HCT116 (cell line): Measurements from ENCODE around the gene STAG3. TPM values are rescaled to one million over a fixed set of nuclear protein-coding genes. Genes with fewer than 3 reads are reported as not detected.

ENCODE experiments used
- ATAC-seq: fragments of 200-7000 bp; cut with Tn5 transposase; 2 replicates; pipeline ENCODE4 v1.9.1; 2020; ENCODE audit warnings: mild to moderate bottlenecking, moderate library complexity
- BruUV-seq: library from RNA; stranded (reverse); fragments of 400-500 nt; replicated peaks from 2 replicates; lab custom pipeline; 2021; lab: Mats Ljungman, UMichigan
- CTCF ChIA-PET: fragments of 300-600 bp; sonication (Branson Sonifier 250); formaldehyde crosslinking; loops from one replicate; lab custom pipeline; 2021; ENCODE audit warnings: antibody characterized with exemption; lab: Charles Lee
- POLR2A ChIA-PET: fragments of 300-600, 350-600 bp; sonication (Branson Sonifier 250); formaldehyde crosslinking; loops from one replicate; lab custom pipeline; 2021; ENCODE audit warnings: antibody characterized with exemption; lab: Charles Lee
- RAD21 ChIA-PET, 2 experiments: fragments of 300-600 bp; sonication (Branson Sonifier 250); formaldehyde crosslinking; loops; one replicate each; lab custom pipeline; 2023; ENCODE audit warnings: low total read pairs in 2 of 2; ENCODE audit not compliant: uncharacterized antibody in 2 of 2, unreplicated experiment in 2 of 2, low non-redundant PET in 1 of 2; lab: Charles Lee
- DNase-seq: peaks from one replicate; pipeline ENCODE4 v3.0.0-alpha.2; 2010; ENCODE audit warnings: low read depth, low spot score
- H2AFZ ChIP-seq: fragments of 200-600 bp; shearing (Covaris generic), sonication (generic); 2 replicates; pipeline ENCODE4 v1.6.1; 2017; ENCODE audit warnings: low read depth, mixed run types, mixed read lengths, antibody characterized with exemption, low read length; ENCODE audit not compliant: poor library complexity, severe bottlenecking
- H3K27ac ChIP-seq: 2 replicates; pipeline ENCODE4 v1.5.1; 2012; ENCODE audit warnings: low read depth, low read length
- H3K27me3 ChIP-seq: fragments of 200-600 bp; sonication (generic); 2 replicates; pipeline ENCODE4 v1.6.1; 2016; ENCODE audit warnings: mixed run types, low read length, mixed read lengths; ENCODE audit not compliant: insufficient read depth
- H3K36me3 ChIP-seq, 2 experiments: fragments of 200-500 bp in 1 of 2; fragments of 200-600 bp in 1 of 2; sonication (Bioruptor generic) in 1 of 2; sonication (generic) in 1 of 2; 2 replicates each; pipeline versions ENCODE4 v1.5.1 to v1.6.1; 2014 to 2016; ENCODE audit warnings: low read length in 2 of 2, inconsistent platforms in 1 of 2, mixed read lengths in 1 of 2, mixed run types in 1 of 2; ENCODE audit not compliant: insufficient read depth in 2 of 2, control insufficient read depth in 1 of 2
- H3K4me1 ChIP-seq, 2 experiments: fragments of 200-600 bp in 1 of 2; sonication (generic) in 1 of 2; 2 replicates each; pipeline versions ENCODE4 v1.5.1 to v1.6.1; 2012 to 2017; ENCODE audit warnings: low read length in 2 of 2, inconsistent platforms in 1 of 2, mild to moderate bottlenecking in 1 of 2, mixed read lengths in 1 of 2, mixed run types in 1 of 2, moderate library complexity in 1 of 2; ENCODE audit not compliant: insufficient read depth in 2 of 2, control insufficient read depth in 1 of 2
- H3K4me2 ChIP-seq: fragments of 200-600 bp; sonication (generic); 2 replicates; pipeline ENCODE4 v1.6.1; 2017; ENCODE audit warnings: mixed run types, low read length, mixed read lengths
- H3K4me3 ChIP-seq, 2 experiments: fragments of 200-600 bp in 1 of 2; sonication (generic) in 1 of 2; replicated peaks in 1 of 2; 2 replicates each; pipeline ENCODE4 v1.5.1; 2011 to 2016; ENCODE audit warnings: low read length in 2 of 2, control low read depth in 1 of 2, low read depth in 1 of 2, mild to moderate bottlenecking in 1 of 2, mixed read lengths in 1 of 2, mixed run types in 1 of 2
- H3K79me2 ChIP-seq: fragments of 200-600 bp; sonication (generic); 2 replicates; pipeline ENCODE4 v1.6.1; 2017; ENCODE audit warnings: mild to moderate bottlenecking, mixed run types, low read length, moderate library complexity, mixed read lengths; ENCODE audit not compliant: insufficient read depth
- H3K9ac ChIP-seq: fragments of 200-600 bp; sonication (generic); 2 replicates; pipeline ENCODE4 v1.6.1; 2016; ENCODE audit warnings: low read length, mixed read lengths
- H3K9me2 ChIP-seq: fragments of 200-600 bp; sonication (generic), shearing (Covaris generic); 2 replicates; pipeline ENCODE4 v1.6.1; 2017; ENCODE audit warnings: mixed run types, mild to moderate bottlenecking, moderate library complexity; ENCODE audit not compliant: insufficient read depth
- H3K9me3 ChIP-seq, 2 experiments: fragments of 200-500 bp in 1 of 2; fragments of 200-600 bp in 1 of 2; sonication (Bioruptor generic) in 1 of 2; sonication (generic) in 1 of 2; 2 replicates each; pipeline ENCODE4 v1.6.1; 2014 to 2017; ENCODE audit warnings: low read length in 2 of 2, mixed read lengths in 2 of 2, inconsistent platforms in 1 of 2, low read depth in 1 of 2, mild to moderate bottlenecking in 1 of 2, mixed run types in 1 of 2, moderate library complexity in 1 of 2; ENCODE audit not compliant: control insufficient read depth in 1 of 2, insufficient read depth in 1 of 2
- H4K20me1 ChIP-seq: fragments of 200-600 bp; sonication (generic), shearing (Covaris generic); 2 replicates; pipeline ENCODE4 v1.6.1; 2017; ENCODE audit warnings: mixed run types, mild to moderate bottlenecking, moderate library complexity; ENCODE audit not compliant: insufficient read depth
- CBX3 ChIP-seq: IDR thresholded peaks from 2 replicates; pipeline ENCODE4 v1.6.1; 2012; ENCODE audit warnings: low read depth
- EGR1 ChIP-seq: IDR thresholded peaks from 2 replicates; pipeline ENCODE4 v1.6.1; 2012; ENCODE audit warnings: low read depth
- ELF1 ChIP-seq: IDR thresholded peaks from 2 replicates; pipeline ENCODE4 v1.6.1; 2012; ENCODE audit warnings: low read depth, borderline replicate concordance
- EZH2 ChIP-seq: fragments of 200-600 bp; sonication (generic); IDR thresholded peaks from 2 replicates; pipeline ENCODE4 v1.6.1; 2017; ENCODE audit warnings: antibody characterized with exemption, mixed run types
- POLR2A ChIP-seq: IDR thresholded peaks from 2 replicates; pipeline ENCODE4 v1.7.0; 2011; ENCODE audit warnings: borderline replicate concordance; ENCODE audit not compliant: insufficient read depth, insufficient read length; ENCODE audit errors: extremely low read depth
- POLR2AphosphoS5 ChIP-seq: IDR thresholded peaks from 2 replicates; pipeline ENCODE4 v1.6.1; 2011; ENCODE audit warnings: mild to moderate bottlenecking, low read depth, low read length, moderate library complexity
- RAD21 ChIP-seq: IDR thresholded peaks from 2 replicates; pipeline ENCODE4 v1.6.1; 2012; ENCODE audit warnings: low read depth, mild to moderate bottlenecking
- SIN3A ChIP-seq: IDR thresholded peaks from 2 replicates; pipeline ENCODE4 v1.6.1; 2012; ENCODE audit warnings: low read depth
- SP1 ChIP-seq: IDR thresholded peaks from 2 replicates; pipeline ENCODE4 v1.6.1; 2012; ENCODE audit warnings: low read depth
- SRF ChIP-seq: IDR thresholded peaks from 2 replicates; pipeline ENCODE4 v1.6.1; 2012; ENCODE audit warnings: low read depth
- TCF7L2 ChIP-seq: IDR thresholded peaks from 2 replicates; pipeline ENCODE4 v1.7.0; 2011; ENCODE audit warnings: borderline replicate concordance, inconsistent platforms; ENCODE audit not compliant: insufficient read depth, insufficient read length; ENCODE audit errors: extremely low read depth
- ZFX ChIP-seq: fragments of 450-650 bp; IDR thresholded peaks from 2 replicates; pipeline ENCODE4 v1.6.1; 2017
- intact Hi-C: fragments of 100-400 bp; cut with micrococcal nuclease; formaldehyde crosslinking; loops from 2 replicates; pipeline ENCODE4 v1.10.0; 2022
- total RNA-seq: library from RNA; stranded (reverse); gene quantifications from one replicate; pipeline ENCODE4 v1.2.1, GENCODE V29; 2021; ENCODE audit not compliant: unreplicated experiment
- TF ChIP-seq, protein P1 (sequence below): IDR thresholded peaks from 2 replicates; pipeline ENCODE4 v1.6.1; 2012
- TF ChIP-seq, protein P2 (sequence below), 3 experiments: fragments of 200-600 bp in 1 of 3; sonication (generic) in 1 of 3; IDR thresholded peaks in 2 of 3; conservative IDR thresholded peaks in 1 of 3; 2 replicates each; pipeline ENCODE4 v1.5.1; 2012 to 2017; ENCODE audit warnings: low read depth in 2 of 3, low read length in 2 of 3, antibody characterized with exemption in 1 of 3, borderline replicate concordance in 1 of 3, control low read depth in 1 of 3, mild to moderate bottlenecking in 1 of 3, mixed read lengths in 1 of 3, mixed run types in 1 of 3, moderate library complexity in 1 of 3; ENCODE audit not compliant: insufficient read depth in 1 of 3
- TF ChIP-seq, protein P3 (sequence below): IDR thresholded peaks from 2 replicates; pipeline ENCODE4 v1.6.1; 2011; ENCODE audit warnings: mild to moderate bottlenecking, low read length, moderate library complexity; ENCODE audit not compliant: insufficient replicate concordance; ENCODE audit errors: extremely low read depth
- TF ChIP-seq, protein P4 (sequence below): IDR thresholded peaks from 2 replicates; pipeline ENCODE4 v1.6.1; 2012; ENCODE audit warnings: low read depth
- TF ChIP-seq, protein P5 (sequence below): IDR thresholded peaks from 2 replicates; pipeline ENCODE4 v1.6.1; 2012

Gene STAG3
- total RNA-seq, 1 experiment from 2014 or later, result 1.2 TPM

DNA sequence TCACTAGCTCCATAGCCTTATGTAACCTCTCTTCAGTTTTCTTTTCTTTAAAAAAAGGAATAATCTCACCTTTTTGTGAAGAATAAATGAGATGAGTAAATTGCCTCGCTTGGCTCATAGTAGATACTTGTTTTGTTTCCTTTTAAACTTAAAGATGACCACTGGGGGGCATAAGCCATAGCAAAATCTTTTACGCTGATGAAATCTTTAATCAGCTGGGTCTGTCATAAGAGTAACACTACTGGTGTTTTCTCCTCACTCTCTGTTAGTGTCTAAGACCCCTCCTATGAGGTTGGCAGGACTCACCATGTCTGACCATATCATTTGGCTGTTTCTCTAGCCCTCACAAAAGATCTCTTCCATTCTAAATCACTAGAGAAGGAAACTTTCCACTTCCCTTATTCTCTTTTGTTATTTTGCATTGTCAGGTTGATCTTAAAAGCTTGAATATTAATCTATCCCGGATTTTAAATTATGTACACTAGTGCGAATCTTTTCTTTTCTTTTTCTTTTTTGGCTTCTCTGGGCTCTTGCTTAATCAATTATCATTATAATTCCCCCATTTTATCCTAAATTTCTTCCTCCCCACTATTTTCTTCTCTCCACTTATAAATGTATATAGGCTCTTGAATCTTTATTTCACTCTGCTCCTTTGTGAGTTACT lies 12.5 kb downstream of the STAG3 start (continued):
- TF ChIP-seq ELF1, result no peak
- TF ChIP-seq, protein P1, sequence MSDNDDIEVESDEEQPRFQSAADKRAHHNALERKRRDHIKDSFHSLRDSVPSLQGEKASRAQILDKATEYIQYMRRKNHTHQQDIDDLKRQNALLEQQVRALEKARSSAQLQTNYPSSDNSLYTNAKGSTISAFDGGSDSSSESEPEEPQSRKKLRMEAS, result no peak
- TF ChIP-seq ZFX, result no peak
- no peak for TF ChIP-seq EGR1

DNA sequence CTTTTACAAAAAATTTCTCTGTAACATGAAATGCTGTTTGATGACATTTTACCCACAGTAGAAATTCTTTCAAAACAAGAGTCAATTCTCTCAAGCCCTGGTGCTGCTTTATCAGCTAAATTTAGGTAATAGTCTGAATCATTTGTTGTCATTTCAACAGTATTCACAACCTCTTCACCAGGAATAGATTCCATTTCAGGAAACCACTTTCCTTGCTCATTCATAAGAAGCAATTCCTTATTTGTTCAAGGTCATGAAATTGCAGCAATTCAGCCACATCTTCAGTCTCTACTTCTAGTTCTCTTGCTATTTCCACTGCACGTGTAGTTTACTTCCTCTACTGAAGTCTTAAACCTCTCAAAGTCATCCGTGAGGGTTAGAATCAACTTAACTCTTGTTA lies 14.1 kb downstream of the STAG3 start:
- DNase-seq, result no peak
- Histone ChIP-seq H3K9ac (no peak overlapping the region), H3K27me3 (no peaks in the 10 kb centered on the region), H3K36me3 (no peaks in the 10 kb centered on the region), H3K79me2 (no peaks in the 10 kb centered on the region), H3K27ac (no peak overlapping the region), H3K9me3 (no peaks in the 10 kb centered on the region), H3K4me1 (peaks cover 0 to 4% of the 10 kb centered on the region in 2 experiments; a peak in 2 of 4 replicates), H2AFZ (no peak overlapping the region), H3K4me2 (no peak overlapping the region), H4K20me1 (no peaks in the 10 kb centered on the region), H3K9me2 (no peaks in the 10 kb centered on the region), H3K4me3 (no peak overlapping the region)
- RAD21 ChIA-PET, result no interaction called here
- CTCF ChIA-PET, result no interaction called here
- intact Hi-C loops, result loop anchor here (10.0 kb wide), 1 partner anchor 213 kb away; no protein-coding TSS in a partner anchor
- no peak for ATAC-seq
- no TSS peak for BruUV-seq
- POLR2A ChIA-PET, result no interaction called here
- TF ChIP-seq, protein P2, sequence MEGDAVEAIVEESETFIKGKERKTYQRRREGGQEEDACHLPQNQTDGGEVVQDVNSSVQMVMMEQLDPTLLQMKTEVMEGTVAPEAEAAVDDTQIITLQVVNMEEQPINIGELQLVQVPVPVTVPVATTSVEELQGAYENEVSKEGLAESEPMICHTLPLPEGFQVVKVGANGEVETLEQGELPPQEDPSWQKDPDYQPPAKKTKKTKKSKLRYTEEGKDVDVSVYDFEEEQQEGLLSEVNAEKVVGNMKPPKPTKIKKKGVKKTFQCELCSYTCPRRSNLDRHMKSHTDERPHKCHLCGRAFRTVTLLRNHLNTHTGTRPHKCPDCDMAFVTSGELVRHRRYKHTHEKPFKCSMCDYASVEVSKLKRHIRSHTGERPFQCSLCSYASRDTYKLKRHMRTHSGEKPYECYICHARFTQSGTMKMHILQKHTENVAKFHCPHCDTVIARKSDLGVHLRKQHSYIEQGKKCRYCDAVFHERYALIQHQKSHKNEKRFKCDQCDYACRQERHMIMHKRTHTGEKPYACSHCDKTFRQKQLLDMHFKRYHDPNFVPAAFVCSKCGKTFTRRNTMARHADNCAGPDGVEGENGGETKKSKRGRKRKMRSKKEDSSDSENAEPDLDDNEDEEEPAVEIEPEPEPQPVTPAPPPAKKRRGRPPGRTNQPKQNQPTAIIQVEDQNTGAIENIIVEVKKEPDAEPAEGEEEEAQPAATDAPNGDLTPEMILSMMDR (IDR thresholded peaks at IDR 0.05 in 2 of 3, conservative IDR thresholded peaks at IDR 0.05 in 1 of 3; ENCODE audit: borderline replicate concordance in 1 of 3, insufficient read depth in 1 of 3, low read depth in 2 of 3, low read length in 2 of 3), result no peak
- TF ChIP-seq EZH2 (no peak), EGR1 (no peak), POLR2A (no peak), POLR2AphosphoS5 (no peak), SIN3A (no peak), SP1 (no peak), SRF (no peak), CBX3 (no peak), TCF7L2 (no peak), RAD21 (no peak)
- TF ChIP-seq, protein P3, sequence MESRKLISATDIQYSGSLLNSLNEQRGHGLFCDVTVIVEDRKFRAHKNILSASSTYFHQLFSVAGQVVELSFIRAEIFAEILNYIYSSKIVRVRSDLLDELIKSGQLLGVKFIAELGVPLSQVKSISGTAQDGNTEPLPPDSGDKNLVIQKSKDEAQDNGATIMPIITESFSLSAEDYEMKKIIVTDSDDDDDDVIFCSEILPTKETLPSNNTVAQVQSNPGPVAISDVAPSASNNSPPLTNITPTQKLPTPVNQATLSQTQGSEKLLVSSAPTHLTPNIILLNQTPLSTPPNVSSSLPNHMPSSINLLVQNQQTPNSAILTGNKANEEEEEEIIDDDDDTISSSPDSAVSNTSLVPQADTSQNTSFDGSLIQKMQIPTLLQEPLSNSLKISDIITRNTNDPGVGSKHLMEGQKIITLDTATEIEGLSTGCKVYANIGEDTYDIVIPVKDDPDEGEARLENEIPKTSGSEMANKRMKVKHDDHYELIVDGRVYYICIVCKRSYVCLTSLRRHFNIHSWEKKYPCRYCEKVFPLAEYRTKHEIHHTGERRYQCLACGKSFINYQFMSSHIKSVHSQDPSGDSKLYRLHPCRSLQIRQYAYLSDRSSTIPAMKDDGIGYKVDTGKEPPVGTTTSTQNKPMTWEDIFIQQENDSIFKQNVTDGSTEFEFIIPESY, result no peak
- TF ChIP-seq, protein P1, result no peak
- TF ChIP-seq, protein P4, sequence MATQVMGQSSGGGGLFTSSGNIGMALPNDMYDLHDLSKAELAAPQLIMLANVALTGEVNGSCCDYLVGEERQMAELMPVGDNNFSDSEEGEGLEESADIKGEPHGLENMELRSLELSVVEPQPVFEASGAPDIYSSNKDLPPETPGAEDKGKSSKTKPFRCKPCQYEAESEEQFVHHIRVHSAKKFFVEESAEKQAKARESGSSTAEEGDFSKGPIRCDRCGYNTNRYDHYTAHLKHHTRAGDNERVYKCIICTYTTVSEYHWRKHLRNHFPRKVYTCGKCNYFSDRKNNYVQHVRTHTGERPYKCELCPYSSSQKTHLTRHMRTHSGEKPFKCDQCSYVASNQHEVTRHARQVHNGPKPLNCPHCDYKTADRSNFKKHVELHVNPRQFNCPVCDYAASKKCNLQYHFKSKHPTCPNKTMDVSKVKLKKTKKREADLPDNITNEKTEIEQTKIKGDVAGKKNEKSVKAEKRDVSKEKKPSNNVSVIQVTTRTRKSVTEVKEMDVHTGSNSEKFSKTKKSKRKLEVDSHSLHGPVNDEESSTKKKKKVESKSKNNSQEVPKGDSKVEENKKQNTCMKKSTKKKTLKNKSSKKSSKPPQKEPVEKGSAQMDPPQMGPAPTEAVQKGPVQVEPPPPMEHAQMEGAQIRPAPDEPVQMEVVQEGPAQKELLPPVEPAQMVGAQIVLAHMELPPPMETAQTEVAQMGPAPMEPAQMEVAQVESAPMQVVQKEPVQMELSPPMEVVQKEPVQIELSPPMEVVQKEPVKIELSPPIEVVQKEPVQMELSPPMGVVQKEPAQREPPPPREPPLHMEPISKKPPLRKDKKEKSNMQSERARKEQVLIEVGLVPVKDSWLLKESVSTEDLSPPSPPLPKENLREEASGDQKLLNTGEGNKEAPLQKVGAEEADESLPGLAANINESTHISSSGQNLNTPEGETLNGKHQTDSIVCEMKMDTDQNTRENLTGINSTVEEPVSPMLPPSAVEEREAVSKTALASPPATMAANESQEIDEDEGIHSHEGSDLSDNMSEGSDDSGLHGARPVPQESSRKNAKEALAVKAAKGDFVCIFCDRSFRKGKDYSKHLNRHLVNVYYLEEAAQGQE, result no peak
- TF ChIP-seq, protein P5, sequence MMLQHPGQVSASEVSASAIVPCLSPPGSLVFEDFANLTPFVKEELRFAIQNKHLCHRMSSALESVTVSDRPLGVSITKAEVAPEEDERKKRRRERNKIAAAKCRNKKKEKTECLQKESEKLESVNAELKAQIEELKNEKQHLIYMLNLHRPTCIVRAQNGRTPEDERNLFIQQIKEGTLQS, result no peak
